SK-N-SH treated with all-trans-retinoic acid at 6 μM for 48 hours (cell line): ENCODE results near the gene AUTS2.

Experiments used
- ARNTL ChIP-seq: fragments of 450-650 bp; formaldehyde crosslinking; IDR thresholded peaks from 2 replicates; pipeline ENCODE4 v1.5.0; 2020; ENCODE audit warnings: low read depth, mild to moderate bottlenecking, moderate library complexity, borderline replicate concordance
- PPARA ChIP-seq: fragments of 250-450 bp; sonication (Bioruptor Pico); IDR thresholded peaks from 2 replicates; pipeline ENCODE4 v1.5.0; 2020; ENCODE audit warnings: mild to moderate bottlenecking, borderline replicate concordance
- ZFP30 ChIP-seq: fragments of 450-650 bp; formaldehyde crosslinking; IDR thresholded peaks from 2 replicates; pipeline ENCODE4 v1.5.0; 2022; ENCODE audit warnings: mild to moderate bottlenecking, moderate library complexity
- TF ChIP-seq, protein P1 (sequence below): fragments of 250-450 bp; sonication (Bioruptor Pico); IDR thresholded peaks from 2 replicates; pipeline ENCODE4 v1.8.0; 2020; ENCODE audit warnings: mild to moderate bottlenecking, moderate library complexity, borderline replicate concordance

DNA sequence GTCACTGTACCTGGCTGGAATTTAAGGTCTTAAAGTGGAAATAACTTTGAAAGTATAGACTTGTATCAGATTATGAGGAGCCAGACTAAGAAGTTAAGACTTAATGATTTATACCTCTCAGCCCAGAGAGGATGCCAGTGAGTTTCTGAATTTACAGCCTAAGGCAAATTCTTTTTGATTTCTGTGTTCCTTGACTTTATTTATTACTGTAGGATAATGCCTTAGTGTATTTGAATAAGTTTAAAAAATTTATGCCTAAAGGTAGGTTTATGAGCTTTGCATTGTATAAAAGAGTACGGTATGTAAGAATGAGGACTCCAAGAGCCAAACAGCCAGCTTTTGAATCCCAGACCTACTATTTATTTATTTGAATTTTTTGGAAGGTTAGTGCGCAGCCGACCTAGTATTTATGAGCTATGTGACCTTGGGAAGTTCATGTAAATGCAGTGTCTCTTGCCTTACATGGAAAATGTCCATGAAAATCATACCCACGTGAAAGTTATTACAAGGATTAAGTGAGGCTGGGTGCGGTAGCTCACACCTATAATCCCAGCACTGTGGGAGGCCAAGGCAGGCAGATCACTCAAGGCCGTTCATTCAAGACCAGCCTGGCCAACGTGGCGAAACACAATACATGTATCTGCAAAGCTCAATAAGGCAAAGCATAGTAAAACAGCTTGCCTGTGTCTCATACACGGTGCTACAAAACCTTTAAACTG, 174.6 kb downstream of the AUTS2 start:
- no peak for TF ChIP-seq ARNTL (CRISPR knock-in tag)
- TF ChIP-seq PPARA (CRISPR knock-in tag), result no peak
- TF ChIP-seq ZFP30, result no peak
- TF ChIP-seq, protein P1, sequence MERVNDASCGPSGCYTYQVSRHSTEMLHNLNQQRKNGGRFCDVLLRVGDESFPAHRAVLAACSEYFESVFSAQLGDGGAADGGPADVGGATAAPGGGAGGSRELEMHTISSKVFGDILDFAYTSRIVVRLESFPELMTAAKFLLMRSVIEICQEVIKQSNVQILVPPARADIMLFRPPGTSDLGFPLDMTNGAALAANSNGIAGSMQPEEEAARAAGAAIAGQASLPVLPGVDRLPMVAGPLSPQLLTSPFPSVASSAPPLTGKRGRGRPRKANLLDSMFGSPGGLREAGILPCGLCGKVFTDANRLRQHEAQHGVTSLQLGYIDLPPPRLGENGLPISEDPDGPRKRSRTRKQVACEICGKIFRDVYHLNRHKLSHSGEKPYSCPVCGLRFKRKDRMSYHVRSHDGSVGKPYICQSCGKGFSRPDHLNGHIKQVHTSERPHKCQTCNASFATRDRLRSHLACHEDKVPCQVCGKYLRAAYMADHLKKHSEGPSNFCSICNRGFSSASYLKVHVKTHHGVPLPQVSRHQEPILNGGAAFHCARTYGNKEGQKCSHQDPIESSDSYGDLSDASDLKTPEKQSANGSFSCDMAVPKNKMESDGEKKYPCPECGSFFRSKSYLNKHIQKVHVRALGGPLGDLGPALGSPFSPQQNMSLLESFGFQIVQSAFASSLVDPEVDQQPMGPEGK (CRISPR knock-in tag), result no peak
